ENCODE data around the gene TOR3A.

Gene TOR3A

DNA sequence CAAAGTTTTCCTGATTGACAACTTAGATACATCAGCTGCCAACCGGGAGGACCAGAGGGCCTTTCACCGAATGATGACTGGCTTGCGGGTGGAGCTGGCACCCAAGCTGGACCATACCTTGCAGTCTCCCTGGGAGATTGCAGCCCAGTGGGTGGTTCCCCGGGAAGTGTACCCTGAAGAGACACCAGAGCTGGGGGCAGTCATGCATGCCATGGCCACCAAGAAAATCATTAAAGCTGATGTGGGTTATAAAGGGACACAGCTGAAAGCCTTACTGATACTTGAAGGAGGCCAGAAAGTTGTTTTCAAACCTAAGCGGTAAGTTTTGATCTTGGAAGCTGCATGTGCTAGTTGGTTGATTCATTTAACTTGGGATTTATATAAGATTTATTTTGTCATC lies 38.0 kb upstream of the TOR3A start:
- no peak for TF ChIP-seq CTCF (IDR thresholded peaks at IDR 0.05)

DNA sequence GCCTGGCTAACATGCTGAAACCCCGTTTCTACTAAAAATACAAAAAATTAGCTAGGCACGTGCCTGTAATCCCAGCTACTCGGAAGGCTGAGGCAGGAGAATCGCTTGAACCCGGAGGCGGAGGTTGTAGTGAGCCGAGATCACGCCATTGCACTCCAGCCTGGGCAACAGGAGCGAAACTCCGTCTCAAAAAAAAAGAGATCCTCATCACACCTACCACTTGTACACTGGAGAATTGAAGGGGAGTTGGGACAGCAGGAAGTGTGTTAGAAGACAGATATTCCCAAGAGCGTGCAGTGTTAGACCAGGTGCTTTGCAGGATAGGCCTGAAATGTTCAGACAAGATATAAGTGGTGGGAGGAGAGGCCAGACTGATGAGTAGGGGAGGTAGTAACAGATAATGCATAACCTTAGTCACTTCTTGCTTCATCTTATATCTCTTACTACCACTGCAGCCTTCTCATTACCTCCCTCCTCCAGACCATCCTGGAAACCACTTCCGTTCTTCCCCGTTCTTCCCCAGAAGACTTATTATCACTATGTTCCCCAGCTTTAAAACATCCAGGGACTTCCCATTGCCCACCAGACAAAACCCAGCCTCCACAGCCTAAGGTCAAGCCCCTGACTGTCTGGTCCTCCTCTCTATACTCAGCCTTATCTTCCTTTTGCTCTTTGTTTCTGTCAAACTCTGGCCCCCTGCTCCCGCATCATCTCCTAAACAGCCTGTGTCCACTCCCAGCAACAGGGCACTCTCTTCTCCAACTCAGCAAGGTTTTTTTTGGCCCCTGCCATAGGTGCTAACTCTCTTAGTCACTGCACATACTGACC lies 34.8 kb upstream of the TOR3A start:
- TF ChIP-seq CTCF (IDR thresholded peaks at IDR 0.05): no peak

DNA sequence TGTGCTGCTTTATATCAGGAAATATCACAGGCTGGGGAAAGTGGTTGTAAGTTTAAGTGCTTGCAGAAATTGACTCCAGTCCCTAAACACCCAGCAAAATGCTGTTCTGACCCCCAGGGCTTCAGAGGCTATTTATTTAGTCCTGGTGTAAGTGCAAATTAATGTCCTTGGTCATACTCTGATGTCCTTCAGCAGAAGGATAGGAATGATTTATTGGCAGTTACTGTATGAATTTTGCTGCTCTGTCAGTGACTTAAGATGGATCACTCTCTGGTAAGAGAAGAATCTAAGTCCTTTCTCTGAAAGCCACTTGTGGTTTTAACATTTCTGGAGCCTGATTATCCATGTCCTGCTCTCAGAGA lies 34.3 kb upstream of the TOR3A start:
- TF ChIP-seq CTCF (IDR thresholded peaks at IDR 0.05): no peak

- no peak for TF ChIP-seq CTCF (IDR thresholded peaks at IDR 0.05)
These were observed 33.3 kb upstream of the TOR3A start for GRCh38 chr1:179048339-179049124.

GRCh38 chr1:179052776-179053175 lies 29.1 kb upstream of the TOR3A start:
- TF ChIP-seq CTCF (IDR thresholded peaks at IDR 0.05): no peak

GRCh38 chr1:179053486-179053885 lies 28.4 kb upstream of the TOR3A start:
- no peak for TF ChIP-seq CTCF (IDR thresholded peaks at IDR 0.05)

DNA sequence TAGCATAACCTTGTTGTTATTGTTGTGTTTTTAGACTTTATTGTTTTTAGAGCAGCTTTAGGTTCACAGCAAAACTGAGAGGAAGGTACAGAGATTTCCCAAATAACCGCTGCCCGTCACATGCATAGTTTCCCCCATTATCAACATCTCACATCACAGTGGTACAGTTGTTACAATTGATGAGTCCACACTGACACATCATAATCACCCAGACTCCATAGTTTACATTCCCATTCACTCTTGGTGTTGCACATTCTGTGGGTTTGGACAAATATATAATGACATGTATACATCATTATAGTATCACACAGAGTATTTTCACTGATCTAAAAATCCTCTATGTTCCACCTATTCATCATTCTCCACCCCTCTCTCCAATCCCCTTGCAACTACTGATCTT lies 25.9 kb upstream of the TOR3A start:
- no peak for TF ChIP-seq CTCF (IDR thresholded peaks at IDR 0.05)
